HUES48 (cell line): ENCODE data around the gene DCXR.

Source experiments
- H3K27ac ChIP-seq: one replicate; pipeline ENCODE4 v1.7.0; 2013; ENCODE audit warnings: low read depth, low read length, inconsistent platforms
- H3K27me3 ChIP-seq: 2 replicates; pipeline ENCODE4 v1.6.1; 2013; ENCODE audit warnings: mild to moderate bottlenecking, low read length; ENCODE audit not compliant: control insufficient read depth, insufficient read depth
- H3K36me3 ChIP-seq: 2 replicates; pipeline ENCODE4 v1.6.1; 2013; ENCODE audit warnings: low read length; ENCODE audit not compliant: control insufficient read depth, insufficient read depth
- H3K4me1 ChIP-seq: 2 replicates; pipeline ENCODE4 v1.6.1; 2013; ENCODE audit warnings: mild to moderate bottlenecking, low read length; ENCODE audit not compliant: control insufficient read depth, insufficient read depth
- H3K4me3 ChIP-seq: 2 replicates; pipeline ENCODE4 v1.5.1; 2013; ENCODE audit warnings: mild to moderate bottlenecking, low read depth, low read length
- H3K9ac ChIP-seq: 2 replicates; pipeline ENCODE4 v1.6.1; 2013; ENCODE audit warnings: mild to moderate bottlenecking, low read depth, low read length, moderate library complexity
- H3K9me3 ChIP-seq: 2 replicates; pipeline ENCODE4 v1.6.1; 2013; ENCODE audit warnings: low read length; ENCODE audit not compliant: control insufficient read depth, insufficient read depth

The DCXR gene

GRCh38 chr17:81987161-81987770, 50.2 kb downstream of the DCXR start:
- H3K9ac ChIP-seq, result no peak overlapping the region
- peaks cover 34% of the 10 kb centered on the region for H3K36me3 ChIP-seq
- no peaks in the 10 kb centered on the region for H3K27me3 ChIP-seq
- no peaks in the 10 kb centered on the region for H3K9me3 ChIP-seq
- H3K4me1 ChIP-seq, result peaks cover 9% of the 10 kb centered on the region
- no peak overlapping the region for H3K4me3 ChIP-seq
- no peak overlapping the region for H3K27ac ChIP-seq

- H3K4me3 ChIP-seq, result no peak overlapping the region
- no peak overlapping the region for H3K27ac ChIP-seq
- peaks cover 35% of the 10 kb centered on the region for H3K36me3 ChIP-seq
- H3K9me3 ChIP-seq, result no peaks in the 10 kb centered on the region
- peaks cover 3% of the 10 kb centered on the region for H3K4me1 ChIP-seq
- no peak overlapping the region for H3K9ac ChIP-seq
- H3K27me3 ChIP-seq, result no peaks in the 10 kb centered on the region
Observed at GRCh38 chr17:81986606-81987005, 50.9 kb downstream of the DCXR start.
